Fibroblast of peridontal ligament (primary cell): ENCODE measurements around the gene RABIF.
A peak's percentile ranks its signal among the peaks of the same experiment; 100 is the strongest.

ENCODE experiments used
- DNase-seq: peaks from one replicate; pipeline ENCODE4 v3.0.0-alpha.2; 2010; ENCODE audit errors: extremely low read depth

RABIF gene

DNA sequence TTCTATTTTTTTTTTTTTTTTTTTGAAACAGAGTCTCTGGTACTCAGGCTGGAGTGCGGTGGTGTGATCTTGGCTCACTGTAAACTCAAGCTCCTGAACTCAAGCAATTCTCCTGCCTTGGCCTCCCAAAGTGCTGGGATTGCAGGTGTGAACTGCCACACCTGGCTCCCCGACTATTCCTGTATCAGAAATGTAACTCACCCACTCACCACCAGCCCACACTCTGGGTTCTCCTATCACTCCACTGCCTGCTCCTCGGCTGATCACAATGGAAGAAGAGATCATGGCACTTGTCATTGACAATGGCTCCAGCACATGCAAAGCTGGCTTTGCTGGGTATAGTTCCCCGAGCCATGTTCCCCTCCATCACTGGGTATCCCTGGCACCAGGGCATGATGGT, 15.9 kb downstream of the RABIF start:
- no peak for DNase-seq

- DNase-seq = no peak
Observed at GRCh38 chr1:202871367-202871766, 17.6 kb downstream of the RABIF start.

DNA sequence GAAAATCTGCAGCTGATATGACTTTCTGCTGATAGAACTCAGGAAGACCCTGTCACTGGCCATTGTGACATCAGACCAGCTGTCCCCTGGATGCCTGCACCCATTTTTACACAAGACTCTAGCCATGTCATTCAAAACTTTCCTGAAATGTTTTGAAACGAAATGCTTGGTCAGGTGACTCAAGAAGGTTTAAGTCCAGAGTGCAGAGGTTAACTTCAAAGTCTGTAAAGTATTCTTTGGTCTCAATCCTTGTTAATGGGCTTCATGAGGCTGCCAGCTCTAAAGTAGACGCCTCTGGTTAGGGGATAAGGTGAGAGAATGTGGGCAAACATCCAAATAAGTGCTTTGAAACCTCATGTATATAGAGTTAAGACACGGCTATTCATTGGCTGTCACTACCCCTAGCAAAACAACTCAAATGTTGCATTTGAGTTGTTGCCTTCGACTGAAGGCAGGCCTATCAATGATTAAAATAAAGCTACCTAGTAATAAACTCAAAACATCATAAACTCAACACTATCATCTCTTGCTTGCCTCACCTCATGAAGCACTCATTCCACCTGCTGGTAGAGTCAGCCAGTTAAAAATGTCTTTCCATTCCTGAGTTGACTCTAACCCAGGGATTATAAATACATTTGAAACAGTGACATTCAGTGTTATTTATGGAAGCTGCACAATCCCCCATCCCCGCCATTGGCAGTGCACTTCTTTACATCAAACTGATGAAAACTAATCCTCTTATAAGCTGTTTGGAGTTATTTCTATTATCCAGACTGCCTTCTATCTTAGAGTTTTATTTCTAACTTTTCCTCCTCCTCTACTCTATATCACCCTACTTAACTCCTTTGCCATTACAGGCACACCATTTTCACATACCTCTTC, 26.0 kb downstream of the RABIF start:
- DNase-seq = no peak

GRCh38 chr1:202861420-202862132, 27.4 kb downstream of the RABIF start:
- DNase-seq = peak; percentile 63

- peak; percentile 7 for DNase-seq
Observed at GRCh38 chr1:202860744-202861419, 28.1 kb downstream of the RABIF start.

GRCh38 chr1:202858789-202859414, 30.0 kb downstream of the RABIF start:
- DNase-seq = no peak

DNA sequence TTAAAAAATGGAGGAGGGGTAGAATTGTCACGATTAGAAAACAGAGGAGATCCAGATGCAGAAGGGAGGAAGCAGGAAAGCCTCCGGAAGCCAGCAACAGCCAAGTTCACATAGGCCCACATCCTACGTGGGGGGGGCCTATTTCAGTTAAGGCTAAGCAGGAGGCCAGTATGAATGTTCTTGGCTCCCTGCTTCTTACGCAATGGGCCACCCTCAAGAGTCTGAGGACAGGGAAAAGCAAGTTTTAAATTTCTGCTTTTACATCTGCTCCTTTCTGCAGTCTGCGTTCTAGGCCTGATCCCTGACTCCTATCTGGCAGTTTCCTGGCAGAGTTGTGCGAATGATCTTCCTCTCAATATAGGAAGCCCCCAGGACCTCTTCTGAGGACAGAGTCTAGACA, 30.6 kb downstream of the RABIF start:
- peak; percentile 33 for DNase-seq

- no peak for DNase-seq
Observed at GRCh38 chr1:202857136-202857610, 31.8 kb downstream of the RABIF start.

DNA sequence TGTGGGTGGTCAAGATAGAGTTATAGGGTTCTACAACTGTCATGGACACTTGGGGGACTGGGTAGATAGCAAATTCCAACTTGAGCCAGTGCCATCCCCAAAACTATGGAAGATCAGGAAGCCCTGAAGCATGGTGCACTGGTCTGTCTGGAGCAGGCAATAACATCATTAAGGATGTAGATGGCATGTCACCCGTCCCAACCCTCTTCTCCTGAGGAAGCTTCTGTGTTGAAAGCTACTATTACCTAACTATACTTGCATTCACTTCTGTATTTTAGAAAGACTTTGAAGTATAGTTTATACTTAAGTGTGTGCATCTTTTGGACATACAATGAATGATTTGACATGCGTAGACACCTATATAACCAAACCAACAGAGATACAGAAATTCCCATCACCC, 32.9 kb downstream of the RABIF start:
- no peak for DNase-seq

DNA sequence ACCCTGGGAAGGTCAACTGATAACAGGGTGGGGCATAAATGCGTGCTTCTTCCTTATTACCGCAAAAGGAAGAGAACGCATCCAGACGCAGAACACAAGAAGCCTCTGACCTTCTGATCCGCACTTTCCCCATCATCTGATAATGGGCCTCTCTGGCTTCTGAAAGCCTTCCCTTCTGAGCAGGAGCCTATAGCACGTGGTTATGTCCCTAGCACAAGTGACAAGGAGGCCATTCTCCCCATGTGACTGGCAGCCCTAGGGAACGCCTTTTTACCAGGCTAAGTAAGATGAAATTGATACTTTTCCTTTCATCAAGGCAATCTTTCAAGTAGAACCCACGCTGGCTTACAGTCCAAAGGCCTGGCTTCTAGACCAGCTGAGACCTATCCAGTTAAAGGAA, 34.2 kb downstream of the RABIF start:
- DNase-seq = no peak

DNA sequence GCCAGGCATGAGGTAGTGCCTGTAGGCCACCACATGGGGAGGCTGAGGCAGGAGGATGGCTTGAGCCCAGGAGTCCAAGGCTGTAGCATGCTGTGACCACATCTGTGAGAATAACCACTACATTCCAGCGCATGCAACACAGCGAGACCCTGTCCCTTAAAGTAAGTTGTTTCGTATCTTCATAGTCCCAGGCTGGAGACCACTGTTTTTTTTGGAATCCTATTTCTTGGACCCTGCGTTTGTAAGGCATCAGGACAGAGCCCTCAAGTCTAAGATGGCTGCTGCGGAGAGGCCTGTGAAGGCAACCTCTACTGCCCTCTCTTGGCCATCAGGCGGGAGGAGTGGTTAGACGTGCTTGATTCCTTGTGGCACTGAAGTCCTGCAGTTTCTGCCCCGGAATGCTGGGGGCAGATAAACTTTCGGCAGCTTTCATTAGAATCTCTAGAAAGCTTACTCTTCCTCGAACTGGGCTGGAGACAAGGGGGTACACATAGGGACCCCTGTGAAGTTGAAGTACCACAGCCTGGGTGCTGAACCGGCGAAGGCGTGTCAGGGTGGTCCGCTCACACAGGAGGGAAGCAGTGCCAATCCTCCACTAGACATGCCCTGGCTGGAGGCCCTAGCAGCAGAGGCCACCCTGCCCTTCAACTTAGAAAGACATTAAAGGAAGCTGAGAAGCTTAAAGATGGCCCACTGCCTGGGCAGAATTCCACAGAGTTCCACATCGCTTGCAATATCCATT, 36.6 kb downstream of the RABIF start:
- DNase-seq = peak; percentile 46

- no peak for DNase-seq
Observed at GRCh38 chr1:202850593-202851362, 38.2 kb downstream of the RABIF start.

- DNase-seq = no peak
Observed at GRCh38 chr1:202848191-202848542, 40.8 kb downstream of the RABIF start.

GRCh38 chr1:202844935-202845334, 44.0 kb downstream of the RABIF start:
- no peak for DNase-seq

DNA sequence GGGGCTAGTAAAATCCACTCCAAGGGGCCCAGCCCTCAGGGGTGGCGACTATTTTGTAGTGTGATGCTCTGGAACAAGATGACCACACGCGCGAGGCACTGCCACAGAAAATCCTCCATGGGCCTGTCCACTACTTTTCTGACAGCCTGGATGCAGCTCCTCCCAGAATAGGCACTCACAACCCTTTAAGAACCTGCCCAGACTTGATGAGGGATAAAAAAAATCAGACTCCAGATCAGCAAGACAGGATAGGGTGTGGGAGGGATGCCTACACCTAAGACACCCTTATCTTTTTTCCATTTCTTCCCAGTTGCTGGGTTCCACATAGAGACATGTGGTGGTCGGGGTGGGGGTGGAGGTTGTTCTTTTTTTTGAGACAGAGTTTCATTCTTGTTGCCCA, 44.7 kb downstream of the RABIF start:
- DNase-seq = no peak

DNA sequence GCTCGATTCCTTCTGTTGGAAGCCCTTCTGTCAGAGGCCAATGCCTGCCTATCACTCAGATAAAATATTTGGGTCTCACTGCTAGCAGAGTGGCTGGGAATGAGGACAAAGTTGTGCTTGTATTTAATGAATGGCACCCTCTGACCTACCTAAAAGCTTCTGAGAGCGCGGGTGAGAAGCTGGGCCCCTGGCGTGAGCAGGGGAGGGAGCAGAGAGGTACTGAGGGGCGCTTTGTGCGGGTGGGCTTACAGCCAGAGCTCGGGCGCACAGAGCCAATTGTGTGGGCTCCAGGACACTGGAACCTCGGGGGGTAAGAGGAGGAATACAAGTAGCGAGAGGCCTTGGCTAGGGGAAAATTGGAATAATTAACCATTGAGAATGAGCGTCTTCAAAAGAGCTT, 45.9 kb downstream of the RABIF start:
- DNase-seq = no peak

- no peak for DNase-seq
Observed at GRCh38 chr1:202837746-202838262, 51.1 kb downstream of the RABIF start.

DNA sequence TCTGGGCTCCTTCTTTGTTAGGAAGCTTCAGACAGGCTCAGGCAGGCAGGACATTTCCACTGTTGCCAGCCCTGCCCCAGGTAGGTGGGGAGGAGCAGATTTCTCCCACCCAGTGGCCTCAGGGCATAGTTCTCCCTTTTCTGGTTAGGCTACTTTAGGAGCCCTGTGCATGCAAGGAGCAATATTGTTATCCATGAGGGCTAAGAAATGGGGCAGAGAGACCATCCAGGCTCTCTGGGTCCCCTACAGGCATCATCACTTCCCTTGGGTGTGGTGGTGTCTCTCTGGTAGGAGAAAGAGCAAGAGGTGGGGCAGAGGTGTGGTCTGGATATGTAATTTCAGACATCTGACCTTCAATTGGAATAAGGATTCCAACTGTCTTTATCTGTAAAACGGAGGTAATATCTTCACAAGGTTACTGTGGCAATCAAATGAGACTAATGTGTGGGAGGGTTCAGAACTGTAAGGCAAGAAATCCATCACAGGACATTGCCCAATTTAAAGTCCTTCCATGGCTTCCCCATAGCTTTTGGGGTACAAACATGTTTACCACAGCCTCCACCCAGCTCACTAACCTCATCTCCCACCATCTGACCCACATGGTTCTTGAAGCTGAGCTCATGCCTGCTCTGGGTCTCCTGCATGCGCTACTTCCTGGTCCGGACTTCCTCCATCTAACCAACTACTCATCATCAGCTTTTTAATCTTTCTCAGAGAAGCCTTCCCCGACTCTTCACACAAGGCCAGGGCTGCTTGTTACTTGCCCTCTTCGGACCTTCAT, 52.1 kb downstream of the RABIF start:
- no peak for DNase-seq

DNA sequence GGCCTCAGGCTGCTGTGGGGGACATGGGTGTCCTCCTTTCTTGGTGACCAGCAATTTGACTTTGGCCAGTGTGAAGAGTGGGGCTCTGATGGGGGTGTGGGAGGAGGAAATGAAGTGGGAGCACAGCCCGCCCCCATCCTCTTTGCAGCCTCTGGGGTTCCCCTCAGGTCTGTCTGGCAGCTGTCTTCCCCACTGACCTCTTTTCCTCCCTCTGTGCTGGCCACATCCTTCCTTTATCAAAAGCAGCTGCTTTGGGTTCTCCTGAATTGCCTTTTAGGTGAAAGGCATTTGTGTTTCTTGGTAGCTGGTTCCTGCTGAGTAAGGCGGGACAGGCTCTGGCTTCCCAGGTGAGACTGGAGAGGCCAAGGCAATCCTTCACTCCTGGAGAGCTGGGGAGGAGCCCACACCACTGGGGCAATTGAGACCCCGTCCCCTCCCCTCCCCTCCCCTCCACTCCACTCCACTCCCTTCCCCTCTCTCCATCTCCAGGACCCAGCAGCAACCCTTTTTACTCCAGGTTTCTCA, 53.3 kb downstream of the RABIF start:
- no peak for DNase-seq
